IMR-90 (cell line): ENCODE data around the gene RGS14.

Source experiments
- CTCF ChIP-seq: conservative IDR thresholded peaks from 2 replicates; pipeline ENCODE4 v1.5.1; 2012; ENCODE audit warnings: mild to moderate bottlenecking, low read depth, low read length, improper control_type of control experiment
- POLR2A ChIP-seq: IDR thresholded peaks from 2 replicates; pipeline ENCODE4 v1.6.1; 2012; ENCODE audit warnings: mild to moderate bottlenecking, low read depth, low read length
- RAD21 ChIP-seq: IDR thresholded peaks from 2 replicates; pipeline ENCODE4 v1.6.1; 2012; ENCODE audit warnings: low read length, improper control_type of control experiment
- RCOR1 ChIP-seq: IDR thresholded peaks from 2 replicates; pipeline ENCODE4 v1.6.1; 2012; ENCODE audit warnings: mild to moderate bottlenecking, low read length, improper control_type of control experiment; ENCODE audit not compliant: insufficient replicate concordance
- USF2 ChIP-seq: fragments of 150-350 bp; IDR thresholded peaks from 2 replicates; pipeline ENCODE4 v1.6.1; 2017; ENCODE audit warnings: mild to moderate bottlenecking, antibody characterized with exemption, low read length, low read depth

GRCh38 chr5:177357459-177358351 lies at the start of gene RGS14:
- TF ChIP-seq CTCF (no peak), RAD21 (no peak), RCOR1 (no peak), POLR2A (no peak), USF2 (no peak)
